Loucy (cell line): Measurements from ENCODE around the gene OR14I1.

Experiments used
- EZH2phosphoT487 ChIP-seq: fragments of 200-600 bp; IDR thresholded peaks from 2 replicates; pipeline ENCODE4 v1.6.1; 2018; ENCODE audit warnings: antibody characterized with exemption, mild to moderate bottlenecking, moderate library complexity, borderline replicate concordance
- TF ChIP-seq, protein P1 (sequence below): fragments of 200-600 bp; sonication (generic); conservative IDR thresholded peaks from 2 replicates; pipeline ENCODE4 v1.5.1; 2014; ENCODE audit warnings: mild to moderate bottlenecking, antibody characterized with exemption, low read length

DNA sequence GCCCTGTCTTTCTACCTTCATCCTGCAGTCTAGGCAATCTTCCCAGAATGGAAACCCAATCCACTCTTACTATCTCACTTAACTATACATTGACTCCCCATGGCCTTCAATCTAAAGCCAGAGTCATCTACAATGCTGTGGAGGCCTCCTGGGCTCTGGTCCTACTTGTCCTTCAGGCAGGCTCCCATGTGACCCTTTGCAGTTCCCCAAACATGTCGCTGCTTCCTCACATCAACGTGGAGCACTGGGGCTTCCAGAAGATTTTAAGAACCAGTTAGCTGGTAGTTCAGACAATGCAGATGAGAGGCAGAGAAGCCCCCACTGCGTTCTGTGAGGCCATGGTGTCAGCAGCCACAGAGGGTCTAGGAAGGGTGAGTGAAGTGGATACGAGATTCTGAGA, 34.4 kb upstream of the OR14I1 start:
- TF ChIP-seq, protein P1, sequence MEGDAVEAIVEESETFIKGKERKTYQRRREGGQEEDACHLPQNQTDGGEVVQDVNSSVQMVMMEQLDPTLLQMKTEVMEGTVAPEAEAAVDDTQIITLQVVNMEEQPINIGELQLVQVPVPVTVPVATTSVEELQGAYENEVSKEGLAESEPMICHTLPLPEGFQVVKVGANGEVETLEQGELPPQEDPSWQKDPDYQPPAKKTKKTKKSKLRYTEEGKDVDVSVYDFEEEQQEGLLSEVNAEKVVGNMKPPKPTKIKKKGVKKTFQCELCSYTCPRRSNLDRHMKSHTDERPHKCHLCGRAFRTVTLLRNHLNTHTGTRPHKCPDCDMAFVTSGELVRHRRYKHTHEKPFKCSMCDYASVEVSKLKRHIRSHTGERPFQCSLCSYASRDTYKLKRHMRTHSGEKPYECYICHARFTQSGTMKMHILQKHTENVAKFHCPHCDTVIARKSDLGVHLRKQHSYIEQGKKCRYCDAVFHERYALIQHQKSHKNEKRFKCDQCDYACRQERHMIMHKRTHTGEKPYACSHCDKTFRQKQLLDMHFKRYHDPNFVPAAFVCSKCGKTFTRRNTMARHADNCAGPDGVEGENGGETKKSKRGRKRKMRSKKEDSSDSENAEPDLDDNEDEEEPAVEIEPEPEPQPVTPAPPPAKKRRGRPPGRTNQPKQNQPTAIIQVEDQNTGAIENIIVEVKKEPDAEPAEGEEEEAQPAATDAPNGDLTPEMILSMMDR, result no peak
- no peak for TF ChIP-seq EZH2phosphoT487
